Large intestine (tissue), 3 donors: ENCODE data around the gene PPP1R13B. TPM values are rescaled to one million over a fixed set of nuclear protein-coding genes. Genes with fewer than 3 reads are reported as not detected.
"Not testable (repeated sequence)": the region's sequence is repeated elsewhere in the genome, so short reads cannot be mapped to it uniquely, and the experiment has no call there.

ENCODE experiments used
- DNase-seq, 2 donors: peaks; one replicate each; pipeline versions ENCODE4 v3.0.0 to v3.0.0-alpha.2; 2013
- H3K27ac ChIP-seq: one replicate; pipeline ENCODE4 v1.5.1; 2013; ENCODE audit warnings: low read length
- H3K27me3 ChIP-seq: 2 replicates; pipeline ENCODE4 v1.6.1; 2013; ENCODE audit warnings: low read length; ENCODE audit not compliant: control insufficient read depth, insufficient read depth
- H3K36me3 ChIP-seq: 2 replicates; pipeline ENCODE4 v1.6.1; 2013; ENCODE audit warnings: low read length; ENCODE audit not compliant: control insufficient read depth, insufficient read depth
- H3K4me1 ChIP-seq: one replicate; pipeline ENCODE4 v1.6.1; 2013; ENCODE audit warnings: low read length; ENCODE audit not compliant: control insufficient read depth, insufficient read depth
- H3K4me3 ChIP-seq: one replicate; pipeline ENCODE4 v1.5.1; 2013; ENCODE audit warnings: low read length
- H3K9me3 ChIP-seq: one replicate; pipeline ENCODE4 v1.6.1; 2013; ENCODE audit warnings: mild to moderate bottlenecking, low read depth, low read length, moderate library complexity; ENCODE audit not compliant: control insufficient read depth
- WGBS: methylation state at CpG from one replicate; pipeline ENCODE4 v1.1.5; 2013; ENCODE audit warnings: low lambda C conversion rate; ENCODE audit not compliant: insufficient coverage; 5-methylcytosine and 5-hydroxymethylcytosine counted together
- polyA plus RNA-seq: library from polyadenylated mRNA; unstranded; fragments of 120-200 nt; gene quantifications from one replicate; pipeline ENCODE4 v1.2.1, GENCODE V29; 2013

The PPP1R13B gene
- polyA plus RNA-seq, 1 donor, result 29.7 TPM

- no peak overlapping the region for H3K27ac ChIP-seq
- no peaks in the 10 kb centered on the region for H3K9me3 ChIP-seq
- WGBS, result no CpG with 5 or more reads among the region's 1 CpG
- peaks cover 5% of the 10 kb centered on the region for H3K36me3 ChIP-seq
- no peak for DNase-seq
- no peaks in the 10 kb centered on the region for H3K27me3 ChIP-seq
- H3K4me1 ChIP-seq, result peaks cover 3% of the 10 kb centered on the region
- no peak overlapping the region for H3K4me3 ChIP-seq
Observed at GRCh38 chr14:103788086-103788485, 59.3 kb downstream of the PPP1R13B start.

GRCh38 chr14:103782376-103782775 is 65.0 kb downstream of the PPP1R13B start:
- no CpG with 5 or more reads among the region's 2 CpGs for WGBS

GRCh38 chr14:103776319-103776718 is 71.1 kb downstream of the PPP1R13B start:
- no CpG with 5 or more reads among the region's 6 CpGs for WGBS
- not testable (repeated sequence) for H3K4me3 ChIP-seq

More at GRCh38 chr14:103782376-103782775, 65.0 kb downstream of the PPP1R13B start:
- DNase-seq, result no peak
- Histone ChIP-seq H3K9me3 (no peaks in the 10 kb centered on the region), H3K36me3 (peaks cover 12% of the 10 kb centered on the region), H3K27me3 (no peaks in the 10 kb centered on the region), H3K4me1 (no peaks in the 10 kb centered on the region), H3K4me3 (no peak overlapping the region), H3K27ac (no peak overlapping the region)

GRCh38 chr14:103775506-103775905 is 71.9 kb downstream of the PPP1R13B start:
- WGBS, result no CpG with 5 or more reads among the region's 7 CpGs
- DNase-seq, result no peak
- Histone ChIP-seq H3K36me3 (peaks cover 20% of the 10 kb centered on the region), H3K4me3 (no peak overlapping the region), H3K4me1 (no peaks in the 10 kb centered on the region), H3K27me3 (no peaks in the 10 kb centered on the region), H3K27ac (no peak overlapping the region), H3K9me3 (no peaks in the 10 kb centered on the region)

More at GRCh38 chr14:103776319-103776718, 71.1 kb downstream of the PPP1R13B start:
- H3K27me3 ChIP-seq, H3K4me1 ChIP-seq, H3K9me3 ChIP-seq, H3K27ac ChIP-seq, DNase-seq: not testable (repeated sequence)
- H3K36me3 ChIP-seq, result peaks cover 18% of the 10 kb centered on the region

GRCh38 chr14:103773521-103773920 is 73.9 kb downstream of the PPP1R13B start:
- H3K27ac ChIP-seq, result no peak overlapping the region
- H3K27me3 ChIP-seq, result no peaks in the 10 kb centered on the region
- DNase-seq, result no peak
- WGBS, result 83% methylated on average over 1 of the region's 2 CpGs
- H3K4me3 ChIP-seq, result no peak overlapping the region
- no peaks in the 10 kb centered on the region for H3K9me3 ChIP-seq
- H3K4me1 ChIP-seq, result no peaks in the 10 kb centered on the region
- H3K36me3 ChIP-seq, result peaks cover 14% of the 10 kb centered on the region

- no peak for DNase-seq
- WGBS, result no CpG with 5 or more reads among the region's 1 CpG
- Histone ChIP-seq H3K9me3 (no peaks in the 10 kb centered on the region), H3K27me3 (no peaks in the 10 kb centered on the region), H3K36me3 (peaks cover 8% of the 10 kb centered on the region), H3K4me1 (no peaks in the 10 kb centered on the region), H3K27ac (no peak overlapping the region), H3K4me3 (no peak overlapping the region)
Observed at GRCh38 chr14:103772078-103772712, 75.2 kb downstream of the PPP1R13B start.

- no peaks in the 10 kb centered on the region for H3K4me1 ChIP-seq
- WGBS, result no CpG with 5 or more reads among the region's 4 CpGs
- no peak for DNase-seq
- no peak overlapping the region for H3K27ac ChIP-seq
- H3K9me3 ChIP-seq, result no peaks in the 10 kb centered on the region
- H3K36me3 ChIP-seq, result peaks cover 7% of the 10 kb centered on the region
- H3K27me3 ChIP-seq, result no peaks in the 10 kb centered on the region
- H3K4me3 ChIP-seq, result no peak overlapping the region
Observed at GRCh38 chr14:103770902-103771301, 76.5 kb downstream of the PPP1R13B start.

GRCh38 chr14:103770500-103770899 is 76.9 kb downstream of the PPP1R13B start:
- WGBS, result no CpG with 5 or more reads among the region's 2 CpGs
- DNase-seq, result no peak
- H3K27ac ChIP-seq, result no peak overlapping the region

GRCh38 chr14:103767336-103767894 is 80.0 kb downstream of the PPP1R13B start:
- no peaks in the 10 kb centered on the region for H3K27me3 ChIP-seq
- no peaks in the 10 kb centered on the region for H3K4me1 ChIP-seq
- peaks cover 8% of the 10 kb centered on the region for H3K36me3 ChIP-seq
- H3K27ac ChIP-seq, result no peak overlapping the region
- WGBS, result 73% methylated on average over 3 of the region's 4 CpGs
- no peak for DNase-seq
- no peak overlapping the region for H3K4me3 ChIP-seq
- H3K9me3 ChIP-seq, result no peaks in the 10 kb centered on the region

More at GRCh38 chr14:103770500-103770899, 76.9 kb downstream of the PPP1R13B start:
- Histone ChIP-seq H3K4me1 (no peaks in the 10 kb centered on the region), H3K4me3 (no peak overlapping the region), H3K9me3 (no peaks in the 10 kb centered on the region), H3K36me3 (peaks cover 6% of the 10 kb centered on the region), H3K27me3 (no peaks in the 10 kb centered on the region)

GRCh38 chr14:103765526-103765925 is 81.8 kb downstream of the PPP1R13B start:
- no peak for DNase-seq
- Histone ChIP-seq H3K9me3 (no peaks in the 10 kb centered on the region), H3K27me3 (no peaks in the 10 kb centered on the region), H3K36me3 (peaks cover 9% of the 10 kb centered on the region), H3K27ac (no peak overlapping the region), H3K4me1 (no peaks in the 10 kb centered on the region), H3K4me3 (no peak overlapping the region)
- 100% methylated on average over 1 of the region's 3 CpGs for WGBS
